GM13977 (cell line): ENCODE data around the gene COMT.

ENCODE experiments used
- DNase-seq: peaks from one replicate; pipeline ENCODE4 v3.0.0; 2012; ENCODE audit warnings: low spot score
- CTCF ChIP-seq: IDR thresholded peaks from 2 replicates; pipeline ENCODE4 v1.5.1; 2012; ENCODE audit warnings: mild to moderate bottlenecking, control low read depth; ENCODE audit not compliant: insufficient read depth; ENCODE audit errors: extremely low read depth, missing control alignments
- in situ Hi-C: fragments of 300-500 bp; cut with MboI; formaldehyde crosslinking; loops from one replicate; pipeline ENCODE4 v1.12.0; 2022; ENCODE audit warnings: low sequenced_read_pairs, low pct_unique_long_range_greater_than_20kb, mixed read lengths, inconsistent platforms; ENCODE audit not compliant: unreplicated experiment

The COMT gene

GRCh38 chr22:19973551-19974267 is 32.1 kb downstream of the COMT start:
- in situ Hi-C loops: loop anchor here (25.0 kb wide), 2 partner anchors 111 to 314 kb away; partner anchors contain the start of genes GNB1L and RTL10
- no peak for DNase-seq
- TF ChIP-seq CTCF: no peak

DNA sequence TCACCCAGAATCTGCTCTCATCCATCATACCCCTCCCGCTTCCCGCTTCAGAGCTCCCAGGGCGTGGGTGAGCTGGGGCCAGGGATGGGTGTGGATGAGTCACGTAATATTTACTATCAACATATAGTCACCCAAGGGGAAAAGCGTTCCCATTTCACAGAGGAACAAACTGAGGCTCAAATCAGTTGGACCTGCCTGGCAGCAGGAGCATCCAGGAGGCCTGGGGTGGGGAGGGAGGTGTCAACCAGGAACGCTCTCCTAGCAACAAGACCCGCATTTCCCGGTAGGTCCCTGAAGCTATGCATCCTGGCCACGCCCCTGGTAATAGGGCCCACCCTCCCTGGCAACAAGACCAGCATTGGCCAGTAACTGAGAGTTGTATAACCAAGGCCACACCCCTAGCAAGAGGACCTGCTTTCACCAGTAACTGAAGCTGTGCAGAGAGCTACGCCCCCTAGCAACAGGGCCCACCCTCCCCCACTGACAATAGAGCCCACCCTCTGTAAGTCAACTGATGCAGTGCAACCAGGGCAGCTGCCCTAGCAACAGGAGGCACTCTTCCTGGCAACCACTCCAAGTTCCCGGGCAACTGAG is 32.8 kb downstream of the COMT start:
- no peak for TF ChIP-seq CTCF
- DNase-seq: peak; percentile 88
- in situ Hi-C loops: loop anchor here (25.0 kb wide), 2 partner anchors 112 to 313 kb away; partner anchors contain the start of genes GNB1L and RTL10

- in situ Hi-C loops: loop anchor here (25.0 kb wide), 2 partner anchors 113 to 312 kb away; partner anchors contain the start of genes GNB1L and RTL10
- no peak for TF ChIP-seq CTCF
- DNase-seq: no peak
Measured at GRCh38 chr22:19974935-19975706, 33.5 kb downstream of the COMT start.

GRCh38 chr22:19975707-19976035 is 34.1 kb downstream of the COMT start:
- DNase-seq: no peak
- in situ Hi-C loops: no loop called here
- no peak for TF ChIP-seq CTCF

DNA sequence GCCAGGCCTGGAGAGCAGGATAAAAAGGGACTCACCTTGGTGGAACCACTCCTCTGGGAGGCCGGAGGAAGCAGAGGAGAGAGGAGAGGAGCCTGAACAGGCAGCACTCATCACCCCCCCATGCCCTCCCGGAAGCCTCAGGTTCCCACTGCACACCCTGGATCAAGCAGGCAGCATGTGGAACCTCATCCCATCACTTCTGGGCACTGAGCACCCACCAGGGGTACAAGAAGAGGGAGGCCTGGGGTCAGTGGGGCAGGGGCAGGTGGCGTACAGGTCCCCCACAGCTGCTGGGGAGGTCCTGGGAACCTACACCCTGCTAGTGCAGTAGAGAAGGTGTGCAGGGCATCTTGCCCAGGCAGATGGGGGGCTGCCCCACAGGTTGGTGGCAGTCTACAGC is 35.1 kb downstream of the COMT start:
- no peak for DNase-seq
- no peak for TF ChIP-seq CTCF
- in situ Hi-C loops: no loop called here

DNA sequence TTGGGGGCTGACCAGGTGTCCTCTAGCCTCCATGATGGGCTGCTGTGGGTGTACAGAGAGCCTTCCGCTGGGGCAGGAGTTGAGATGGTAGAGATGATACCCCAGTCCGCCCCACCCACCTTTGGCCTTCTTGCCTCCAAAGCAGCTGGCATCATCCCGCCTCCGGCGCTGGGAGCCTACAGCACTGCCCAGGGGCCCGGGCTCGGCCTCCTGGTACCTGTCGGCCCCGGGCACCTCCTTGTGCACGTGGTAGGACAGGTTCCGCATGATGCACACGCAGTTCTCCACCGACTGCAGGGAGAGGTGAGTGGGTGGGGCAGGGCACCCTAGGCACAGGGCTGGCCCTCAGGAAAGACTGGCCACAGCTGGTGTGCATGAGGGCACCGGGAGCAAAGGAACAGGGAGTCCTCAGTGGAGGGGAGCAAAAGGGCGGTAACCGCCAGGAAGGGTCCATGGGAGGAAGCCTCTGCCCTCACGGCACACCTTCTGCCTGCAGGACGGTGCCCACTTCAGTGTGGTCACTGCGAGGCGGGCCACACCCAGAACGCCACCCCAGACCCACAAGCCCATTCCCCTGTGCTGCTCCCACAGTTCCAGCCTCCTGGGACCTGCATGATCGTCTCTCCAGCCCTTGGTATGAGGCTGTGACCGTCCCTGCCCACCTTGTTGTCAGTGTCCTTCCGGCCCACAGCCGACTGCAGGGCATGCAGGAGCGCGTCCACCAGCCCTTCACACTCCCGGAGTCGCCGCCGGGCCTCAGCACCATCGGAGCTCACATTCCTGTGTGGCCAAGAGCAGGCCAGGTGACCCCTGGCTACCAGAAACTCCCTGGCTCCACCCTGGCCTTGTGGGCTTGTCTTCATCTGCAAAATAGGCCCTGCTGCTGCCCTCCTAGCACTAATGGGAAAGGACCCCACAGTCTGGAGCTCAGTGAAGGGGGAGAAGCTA is 36.0 kb downstream of the COMT start:
- DNase-seq: no peak
- no peak for TF ChIP-seq CTCF
- in situ Hi-C loops: no loop called here
